HL-60 (cell line): ENCODE results near the gene MAPKAPK2.

Experiments
- GABPA ChIP-seq: IDR thresholded peaks from 2 replicates; pipeline ENCODE4 v1.6.1; 2012; ENCODE audit warnings: low read depth
- POLR2AphosphoS5 ChIP-seq: IDR thresholded peaks from 2 replicates; pipeline ENCODE4 v1.6.1; 2012; ENCODE audit warnings: low read depth
- SPI1 ChIP-seq: IDR thresholded peaks from 2 replicates; pipeline ENCODE4 v1.6.1; 2012; ENCODE audit warnings: low read depth, mild to moderate bottlenecking, borderline replicate concordance
- TF ChIP-seq, protein P1 (sequence below): IDR thresholded peaks from one replicate; pipeline ENCODE4 v1.5.1; 2011; ENCODE audit warnings: low read length, control low read depth, inconsistent platforms; ENCODE audit not compliant: insufficient read depth

DNA sequence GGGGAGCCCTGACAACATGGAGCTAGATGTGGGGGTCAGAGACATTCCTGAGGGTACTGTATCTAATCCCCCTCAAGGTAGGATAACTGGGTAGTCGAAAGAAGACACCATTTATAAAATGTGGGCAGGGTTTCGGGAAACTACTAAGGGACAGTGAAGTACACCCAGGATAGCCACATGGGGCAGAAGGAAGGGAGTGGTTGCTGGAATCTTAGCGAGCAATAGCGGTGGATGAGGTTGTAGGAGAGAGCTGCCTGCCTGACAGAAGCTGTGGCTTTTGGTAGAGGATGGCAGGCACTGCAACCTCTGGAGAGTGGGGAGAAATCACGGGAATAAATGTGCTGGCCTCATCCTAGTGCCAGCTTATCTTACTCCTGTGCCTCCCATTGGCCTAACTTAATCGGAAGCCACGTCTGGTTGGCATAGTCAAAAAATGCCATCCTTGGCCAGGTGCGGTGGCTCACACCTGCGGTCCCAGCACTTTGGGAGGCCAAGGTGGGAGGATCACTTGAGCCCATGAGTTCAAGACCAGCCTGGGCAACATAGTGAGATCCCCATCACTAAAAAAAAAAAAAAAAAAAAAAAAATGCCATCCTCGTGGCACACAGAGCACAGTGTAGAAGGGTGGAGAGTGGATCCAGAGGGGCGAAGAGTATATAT, 23.4 kb upstream of the MAPKAPK2 start:
- TF ChIP-seq SPI1 (no peak), GABPA (no peak), POLR2AphosphoS5 (no peak)
- TF ChIP-seq, protein P1, sequence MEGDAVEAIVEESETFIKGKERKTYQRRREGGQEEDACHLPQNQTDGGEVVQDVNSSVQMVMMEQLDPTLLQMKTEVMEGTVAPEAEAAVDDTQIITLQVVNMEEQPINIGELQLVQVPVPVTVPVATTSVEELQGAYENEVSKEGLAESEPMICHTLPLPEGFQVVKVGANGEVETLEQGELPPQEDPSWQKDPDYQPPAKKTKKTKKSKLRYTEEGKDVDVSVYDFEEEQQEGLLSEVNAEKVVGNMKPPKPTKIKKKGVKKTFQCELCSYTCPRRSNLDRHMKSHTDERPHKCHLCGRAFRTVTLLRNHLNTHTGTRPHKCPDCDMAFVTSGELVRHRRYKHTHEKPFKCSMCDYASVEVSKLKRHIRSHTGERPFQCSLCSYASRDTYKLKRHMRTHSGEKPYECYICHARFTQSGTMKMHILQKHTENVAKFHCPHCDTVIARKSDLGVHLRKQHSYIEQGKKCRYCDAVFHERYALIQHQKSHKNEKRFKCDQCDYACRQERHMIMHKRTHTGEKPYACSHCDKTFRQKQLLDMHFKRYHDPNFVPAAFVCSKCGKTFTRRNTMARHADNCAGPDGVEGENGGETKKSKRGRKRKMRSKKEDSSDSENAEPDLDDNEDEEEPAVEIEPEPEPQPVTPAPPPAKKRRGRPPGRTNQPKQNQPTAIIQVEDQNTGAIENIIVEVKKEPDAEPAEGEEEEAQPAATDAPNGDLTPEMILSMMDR = no peak
